HepG2 (cell line): ENCODE measurements around the gene PSMC3IP. TPM values are rescaled to one million over a fixed set of nuclear protein-coding genes. Genes with fewer than 3 reads are reported as not detected.

Source experiments
- ATM ChIP-seq: fragments of 450-650 bp; IDR thresholded peaks from 2 replicates; pipeline ENCODE4 v1.7.1; 2017; ENCODE audit warnings: mild to moderate bottlenecking, borderline replicate concordance
- ETV5 ChIP-seq: IDR thresholded peaks from 2 replicates; pipeline ENCODE4 v1.6.1; 2018; ENCODE audit warnings: missing biosample characterization, missing genetic modification reagents, inconsistent platforms, borderline replicate concordance
- KAT2B ChIP-seq: fragments of 150-350 bp; IDR thresholded peaks from 2 replicates; pipeline ENCODE4 v1.6.1; 2014; ENCODE audit warnings: low read depth, low read length, borderline replicate concordance
- MLXIP ChIP-seq: sonication (generic); formaldehyde crosslinking; IDR thresholded peaks from 2 replicates; pipeline ENCODE4 v1.9.0; 2021; ENCODE audit warnings: missing genetic modification reagents, borderline replicate concordance
- NFIC ChIP-seq: IDR thresholded peaks from 2 replicates; pipeline ENCODE4 v1.6.1; 2012; ENCODE audit warnings: mild to moderate bottlenecking, low read length, inconsistent platforms
- POGZ ChIP-seq: sonication (generic); formaldehyde crosslinking; IDR thresholded peaks from 2 replicates; pipeline ENCODE4 v1.4.0; 2020; ENCODE audit warnings: mild to moderate bottlenecking, missing genetic modification reagents
- SMARCC2 ChIP-seq: fragments of 450-650 bp; IDR thresholded peaks from 2 replicates; pipeline ENCODE4 v1.6.1; 2017; ENCODE audit warnings: antibody characterized with exemption, mild to moderate bottlenecking
- polyA plus RNA-seq, 8 experiments: library from polyadenylated mRNA; depleted of rRNA in 3 of 8; stranded (reverse) in 7 of 8; unstranded in 1 of 8; fragments of >200 nt; fragmentation: Illumina TruSeq in 4 of 8; extraction: Trizol in 4 of 8; gene quantifications; 2 replicates each; pipeline versions ENCODE4 v1.2.1 to v1.2.3, GENCODE V29; 2011 to 2016; ENCODE audit warnings: low read depth in 4 of 8, missing spikeins in 1 of 8, mixed read lengths in 1 of 8; ENCODE audit not compliant: insufficient read depth in 1 of 8
- total RNA-seq, 5 experiments: library from RNA; depleted of rRNA; stranded (reverse); fragments of >200 nt; fragmentation: Illumina TruSeq; extraction: Trizol; gene quantifications; 2 replicates each; pipeline ENCODE4 v1.2.3, GENCODE V29; 2016; ENCODE audit warnings: low read depth in 1 of 5
- TF ChIP-seq, protein P1 (sequence below): sonication (generic); formaldehyde crosslinking; IDR thresholded peaks from 2 replicates; pipeline ENCODE4 v1.4.0; 2020; ENCODE audit warnings: missing genetic modification reagents, borderline replicate concordance
- TF ChIP-seq, protein P2 (sequence below): sonication (generic); formaldehyde crosslinking; IDR thresholded peaks from 2 replicates; pipeline ENCODE4 v1.8.0; 2022; ENCODE audit warnings: mild to moderate bottlenecking, missing genetic modification reagents, borderline replicate concordance
- TF ChIP-seq, protein P3 (sequence below): sonication (generic); formaldehyde crosslinking; IDR thresholded peaks from 2 replicates; pipeline ENCODE4 v1.4.0; 2020; ENCODE audit warnings: missing genetic modification reagents
- TF ChIP-seq, protein P4 (sequence below): sonication (generic); formaldehyde crosslinking; IDR thresholded peaks from 2 replicates; pipeline ENCODE4 v1.4.0; 2020; ENCODE audit warnings: low read depth, missing genetic modification reagents

The PSMC3IP gene
- total and polyA plus RNA-seq, 2 of the 13 experiments (the other 11 are each of a cell fraction or from before 2014, with no cell fraction given), result 6.5 to 22.4 TPM

DNA sequence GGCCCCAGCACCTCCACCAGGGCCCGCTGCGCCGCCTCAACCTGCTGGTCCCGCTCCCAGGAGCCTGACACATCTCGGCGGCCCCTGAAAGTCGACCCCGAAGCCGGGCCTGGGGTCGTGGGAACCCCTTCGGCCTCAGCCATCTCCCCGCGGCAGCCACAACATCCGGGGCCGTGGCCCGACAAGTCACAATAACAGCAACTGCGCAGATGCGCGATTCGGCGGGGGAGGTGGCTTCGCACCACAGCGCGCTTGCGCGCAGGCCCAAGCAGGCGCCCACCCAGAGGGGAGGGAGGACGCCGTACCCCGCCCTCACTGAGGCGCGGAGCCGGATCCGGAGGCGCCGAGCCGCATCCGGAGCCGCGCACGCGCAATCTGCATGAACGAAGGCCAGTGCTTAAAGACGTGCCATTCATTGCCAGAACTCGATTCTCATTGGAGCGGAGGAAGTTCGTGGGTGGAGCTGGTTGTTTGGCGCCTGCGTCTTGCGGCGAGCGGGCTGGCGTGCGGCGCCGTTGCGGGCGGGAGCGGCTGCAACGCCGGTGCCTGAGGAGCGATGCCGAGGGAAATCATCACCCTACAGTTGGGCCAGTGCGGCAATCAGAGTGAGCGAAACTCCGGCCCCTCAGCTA, 31.8 kb upstream of the PSMC3IP start, which contains the start of the genes RETREG3 and TUBG1 (continued):
- TF ChIP-seq, protein P1, sequence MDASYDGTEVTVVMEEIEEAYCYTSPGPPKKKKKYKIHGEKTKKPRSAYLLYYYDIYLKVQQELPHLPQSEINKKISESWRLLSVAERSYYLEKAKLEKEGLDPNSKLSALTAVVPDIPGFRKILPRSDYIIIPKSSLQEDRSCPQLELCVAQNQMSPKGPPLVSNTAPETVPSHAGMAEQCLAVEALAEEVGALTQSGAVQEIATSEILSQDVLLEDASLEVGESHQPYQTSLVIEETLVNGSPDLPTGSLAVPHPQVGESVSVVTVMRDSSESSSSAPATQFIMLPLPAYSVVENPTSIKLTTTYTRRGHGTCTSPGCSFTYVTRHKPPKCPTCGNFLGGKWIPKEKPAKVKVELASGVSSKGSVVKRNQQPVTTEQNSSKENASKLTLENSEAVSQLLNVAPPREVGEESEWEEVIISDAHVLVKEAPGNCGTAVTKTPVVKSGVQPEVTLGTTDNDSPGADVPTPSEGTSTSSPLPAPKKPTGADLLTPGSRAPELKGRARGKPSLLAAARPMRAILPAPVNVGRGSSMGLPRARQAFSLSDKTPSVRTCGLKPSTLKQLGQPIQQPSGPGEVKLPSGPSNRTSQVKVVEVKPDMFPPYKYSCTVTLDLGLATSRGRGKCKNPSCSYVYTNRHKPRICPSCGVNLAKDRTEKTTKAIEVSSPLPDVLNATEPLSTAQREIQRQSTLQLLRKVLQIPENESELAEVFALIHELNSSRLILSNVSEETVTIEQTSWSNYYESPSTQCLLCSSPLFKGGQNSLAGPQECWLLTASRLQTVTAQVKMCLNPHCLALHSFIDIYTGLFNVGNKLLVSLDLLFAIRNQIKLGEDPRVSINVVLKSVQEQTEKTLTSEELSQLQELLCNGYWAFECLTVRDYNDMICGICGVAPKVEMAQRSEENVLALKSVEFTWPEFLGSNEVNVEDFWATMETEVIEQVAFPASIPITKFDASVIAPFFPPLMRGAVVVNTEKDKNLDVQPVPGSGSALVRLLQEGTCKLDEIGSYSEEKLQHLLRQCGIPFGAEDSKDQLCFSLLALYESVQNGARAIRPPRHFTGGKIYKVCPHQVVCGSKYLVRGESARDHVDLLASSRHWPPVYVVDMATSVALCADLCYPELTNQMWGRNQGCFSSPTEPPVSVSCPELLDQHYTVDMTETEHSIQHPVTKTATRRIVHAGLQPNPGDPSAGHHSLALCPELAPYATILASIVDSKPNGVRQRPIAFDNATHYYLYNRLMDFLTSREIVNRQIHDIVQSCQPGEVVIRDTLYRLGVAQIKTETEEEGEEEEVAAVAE (CRISPR knock-in tag), result peak; percentile 86; the same call in 1 of the 2 replicates
- TF ChIP-seq SMARCC2 (no peak), ETV5 (CRISPR knock-in tag) (peak; percentile 84), MLXIP (CRISPR knock-in tag) (no peak), ATM (no peak), NFIC (no peak), KAT2B (no peak), POGZ (CRISPR knock-in tag) (no peak)
- TF ChIP-seq, protein P2, sequence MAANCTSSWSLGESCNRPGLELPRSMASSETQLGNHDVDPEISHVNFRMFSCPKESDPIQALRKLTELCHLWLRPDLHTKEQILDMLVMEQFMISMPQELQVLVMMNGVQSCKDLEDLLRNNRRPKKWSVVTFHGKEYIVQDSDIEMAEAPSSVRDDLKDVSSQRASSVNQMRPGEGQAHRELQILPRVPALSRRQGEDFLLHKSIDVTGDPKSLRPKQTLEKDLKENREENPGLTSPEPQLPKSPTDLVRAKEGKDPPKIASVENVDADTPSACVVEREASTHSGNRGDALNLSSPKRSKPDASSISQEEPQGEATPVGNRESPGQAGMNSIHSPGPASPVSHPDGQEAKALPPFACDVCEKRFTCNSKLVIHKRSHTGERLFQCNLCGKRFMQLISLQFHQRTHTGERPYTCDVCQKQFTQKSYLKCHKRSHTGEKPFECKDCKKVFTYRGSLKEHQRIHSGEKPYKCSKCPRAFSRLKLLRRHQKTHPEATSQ, result 0 out of 2 replicates have a peak, but pooled peaks have one; percentile 78
- TF ChIP-seq, protein P3, sequence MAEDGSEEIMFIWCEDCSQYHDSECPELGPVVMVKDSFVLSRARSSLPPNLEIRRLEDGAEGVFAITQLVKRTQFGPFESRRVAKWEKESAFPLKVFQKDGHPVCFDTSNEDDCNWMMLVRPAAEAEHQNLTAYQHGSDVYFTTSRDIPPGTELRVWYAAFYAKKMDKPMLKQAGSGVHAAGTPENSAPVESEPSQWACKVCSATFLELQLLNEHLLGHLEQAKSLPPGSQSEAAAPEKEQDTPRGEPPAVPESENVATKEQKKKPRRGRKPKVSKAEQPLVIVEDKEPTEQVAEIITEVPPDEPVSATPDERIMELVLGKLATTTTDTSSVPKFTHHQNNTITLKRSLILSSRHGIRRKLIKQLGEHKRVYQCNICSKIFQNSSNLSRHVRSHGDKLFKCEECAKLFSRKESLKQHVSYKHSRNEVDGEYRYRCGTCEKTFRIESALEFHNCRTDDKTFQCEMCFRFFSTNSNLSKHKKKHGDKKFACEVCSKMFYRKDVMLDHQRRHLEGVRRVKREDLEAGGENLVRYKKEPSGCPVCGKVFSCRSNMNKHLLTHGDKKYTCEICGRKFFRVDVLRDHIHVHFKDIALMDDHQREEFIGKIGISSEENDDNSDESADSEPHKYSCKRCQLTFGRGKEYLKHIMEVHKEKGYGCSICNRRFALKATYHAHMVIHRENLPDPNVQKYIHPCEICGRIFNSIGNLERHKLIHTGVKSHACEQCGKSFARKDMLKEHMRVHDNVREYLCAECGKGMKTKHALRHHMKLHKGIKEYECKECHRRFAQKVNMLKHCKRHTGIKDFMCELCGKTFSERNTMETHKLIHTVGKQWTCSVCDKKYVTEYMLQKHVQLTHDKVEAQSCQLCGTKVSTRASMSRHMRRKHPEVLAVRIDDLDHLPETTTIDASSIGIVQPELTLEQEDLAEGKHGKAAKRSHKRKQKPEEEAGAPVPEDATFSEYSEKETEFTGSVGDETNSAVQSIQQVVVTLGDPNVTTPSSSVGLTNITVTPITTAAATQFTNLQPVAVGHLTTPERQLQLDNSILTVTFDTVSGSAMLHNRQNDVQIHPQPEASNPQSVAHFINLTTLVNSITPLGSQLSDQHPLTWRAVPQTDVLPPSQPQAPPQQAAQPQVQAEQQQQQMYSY, result peak; percentile 71; the same call in 1 of the 2 replicates
- TF ChIP-seq, protein P4, sequence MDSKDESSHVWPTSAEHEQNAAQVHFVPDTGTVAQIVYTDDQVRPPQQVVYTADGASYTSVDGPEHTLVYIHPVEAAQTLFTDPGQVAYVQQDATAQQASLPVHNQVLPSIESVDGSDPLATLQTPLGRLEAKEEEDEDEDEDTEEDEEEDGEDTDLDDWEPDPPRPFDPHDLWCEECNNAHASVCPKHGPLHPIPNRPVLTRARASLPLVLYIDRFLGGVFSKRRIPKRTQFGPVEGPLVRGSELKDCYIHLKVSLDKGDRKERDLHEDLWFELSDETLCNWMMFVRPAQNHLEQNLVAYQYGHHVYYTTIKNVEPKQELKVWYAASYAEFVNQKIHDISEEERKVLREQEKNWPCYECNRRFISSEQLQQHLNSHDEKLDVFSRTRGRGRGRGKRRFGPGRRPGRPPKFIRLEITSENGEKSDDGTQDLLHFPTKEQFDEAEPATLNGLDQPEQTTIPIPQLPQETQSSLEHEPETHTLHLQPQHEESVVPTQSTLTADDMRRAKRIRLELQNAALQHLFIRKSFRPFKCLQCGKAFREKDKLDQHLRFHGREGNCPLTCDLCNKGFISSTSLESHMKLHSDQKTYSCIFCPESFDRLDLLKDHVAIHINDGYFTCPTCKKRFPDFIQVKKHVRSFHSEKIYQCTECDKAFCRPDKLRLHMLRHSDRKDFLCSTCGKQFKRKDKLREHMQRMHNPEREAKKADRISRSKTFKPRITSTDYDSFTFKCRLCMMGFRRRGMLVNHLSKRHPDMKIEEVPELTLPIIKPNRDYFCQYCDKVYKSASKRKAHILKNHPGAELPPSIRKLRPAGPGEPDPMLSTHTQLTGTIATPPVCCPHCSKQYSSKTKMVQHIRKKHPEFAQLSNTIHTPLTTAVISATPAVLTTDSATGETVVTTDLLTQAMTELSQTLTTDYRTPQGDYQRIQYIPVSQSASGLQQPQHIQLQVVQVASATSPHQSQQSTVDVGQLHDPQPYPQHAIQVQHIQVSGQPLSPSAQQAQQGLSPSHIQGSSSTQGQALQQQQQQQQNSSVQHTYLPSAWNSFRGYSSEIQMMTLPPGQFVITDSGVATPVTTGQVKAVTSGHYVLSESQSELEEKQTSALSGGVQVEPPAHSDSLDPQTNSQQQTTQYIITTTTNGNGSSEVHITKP (CRISPR knock-in tag), result no peak
